HG02759 (cell line): Measurements from ENCODE around the gene RAB3GAP2.
"Not testable (repeated sequence)": the region's sequence is repeated elsewhere in the genome, so short reads cannot be mapped to it uniquely, and the experiment has no call there.

Source experiments
- ATAC-seq: cut with Tn5 transposase; IDR thresholded peaks from one replicate; pipeline ENCODE4 v1.9.1; 2021; ENCODE audit warnings: mild to moderate bottlenecking, moderate library complexity; ENCODE audit not compliant: unreplicated experiment

RAB3GAP2 gene

GRCh38 chr1:220239966-220240365 lies 32.3 kb downstream of the RAB3GAP2 start:
- no peak for ATAC-seq

GRCh38 chr1:220239213-220239612 lies 33.0 kb downstream of the RAB3GAP2 start:
- ATAC-seq: no peak

GRCh38 chr1:220236278-220236677 lies 36.0 kb downstream of the RAB3GAP2 start:
- ATAC-seq: not testable (repeated sequence)

- no peak for ATAC-seq
Measured at GRCh38 chr1:220235462-220235861, 36.8 kb downstream of the RAB3GAP2 start.

- ATAC-seq: no peak
Measured at GRCh38 chr1:220233927-220234326, 38.3 kb downstream of the RAB3GAP2 start.

GRCh38 chr1:220229771-220230170 lies 42.5 kb downstream of the RAB3GAP2 start:
- no peak for ATAC-seq

GRCh38 chr1:220227393-220227792 lies 44.9 kb downstream of the RAB3GAP2 start:
- ATAC-seq: no peak

- ATAC-seq: no peak
Measured at GRCh38 chr1:220226752-220227151, 45.5 kb downstream of the RAB3GAP2 start.

- ATAC-seq: no peak
Measured at GRCh38 chr1:220225957-220226356, 46.3 kb downstream of the RAB3GAP2 start.

- no peak for ATAC-seq
Measured at GRCh38 chr1:220224611-220225124, 47.6 kb downstream of the RAB3GAP2 start.

- ATAC-seq: no peak
Measured at GRCh38 chr1:220224033-220224432, 48.2 kb downstream of the RAB3GAP2 start.

- peak; percentile 19 for ATAC-seq
Measured at GRCh38 chr1:220222939-220223338, 49.3 kb downstream of the RAB3GAP2 start.

- no peak for ATAC-seq
Measured at GRCh38 chr1:220221670-220222069, 50.6 kb downstream of the RAB3GAP2 start.

- no peak for ATAC-seq
Measured at GRCh38 chr1:220221269-220221668, 51.0 kb downstream of the RAB3GAP2 start.

- peak; percentile 14 for ATAC-seq
Measured at GRCh38 chr1:220220699-220221040, 51.6 kb downstream of the RAB3GAP2 start.

GRCh38 chr1:220219865-220220698 lies 52.2 kb downstream of the RAB3GAP2 start:
- ATAC-seq: peak; percentile 72

GRCh38 chr1:220219136-220219442 lies 53.2 kb downstream of the RAB3GAP2 start:
- ATAC-seq: no peak

GRCh38 chr1:220218397-220219135 lies 53.7 kb downstream of the RAB3GAP2 start:
- ATAC-seq: peak; percentile 37

GRCh38 chr1:220217383-220217988 lies 54.8 kb downstream of the RAB3GAP2 start:
- ATAC-seq: no peak

- no peak for ATAC-seq
Measured at GRCh38 chr1:220213382-220213983, 58.8 kb downstream of the RAB3GAP2 start.

GRCh38 chr1:220207411-220207810 lies 64.8 kb downstream of the RAB3GAP2 start:
- no peak for ATAC-seq
